Lung (tissue), 12 donors: ENCODE data around the gene CTSH. TPM values are rescaled to one million over a fixed set of nuclear protein-coding genes. Genes with fewer than 3 reads are reported as not detected.
A peak's percentile ranks its signal among the peaks of the same experiment; 100 is the strongest.

Experiments
- ATAC-seq: fragments of 200-7000 bp; cut with Tn5 transposase; one replicate; pipeline ENCODE4 v1.9.1; 2020; ENCODE audit warnings: moderate number of reproducible peaks; ENCODE audit not compliant: insufficient read depth, low FRiP score
- DNase-seq, 3 donors: peaks; one replicate each; pipeline ENCODE4 v3.0.0-alpha.2; 2013 to 2017
- H3K27ac ChIP-seq, 2 donors: one replicate each; pipeline ENCODE4 v1.5.1; 2013; ENCODE audit warnings: mild to moderate bottlenecking in 2 of 2, moderate library complexity in 2 of 2, control low read depth in 1 of 2, inconsistent platforms in 1 of 2, low read depth in 1 of 2, low read length in 1 of 2
- H3K27me3 ChIP-seq, 3 donors: one replicate each; pipeline ENCODE4 v1.5.1; 2013; ENCODE audit warnings: low read length in 2 of 3; ENCODE audit not compliant: control insufficient read depth in 3 of 3, insufficient read depth in 3 of 3
- H3K36me3 ChIP-seq, 4 donors: one replicate each; pipeline ENCODE4 v1.5.1; 2013; ENCODE audit warnings: low read length in 4 of 4, mild to moderate bottlenecking in 1 of 4, moderate library complexity in 1 of 4; ENCODE audit not compliant: control insufficient read depth in 4 of 4, insufficient read depth in 4 of 4
- H3K4me1 ChIP-seq, 5 donors: one replicate each; pipeline ENCODE4 v1.5.1; 2013; ENCODE audit warnings: low read length in 5 of 5, mild to moderate bottlenecking in 2 of 5, moderate library complexity in 1 of 5; ENCODE audit not compliant: control insufficient read depth in 5 of 5, insufficient read depth in 5 of 5
- H3K4me3 ChIP-seq: one replicate; pipeline ENCODE4 v1.5.1; 2013; ENCODE audit warnings: mild to moderate bottlenecking, control low read depth, moderate library complexity
- H3K9ac ChIP-seq, 2 donors: one replicate each; pipeline ENCODE4 v1.5.1; 2013; ENCODE audit warnings: low read length in 2 of 2, control low read depth in 1 of 2; ENCODE audit not compliant: insufficient read depth in 1 of 2
- H3K9me3 ChIP-seq, 4 donors: one replicate each; pipeline ENCODE4 v1.5.1; 2013; ENCODE audit warnings: low read length in 3 of 4, mild to moderate bottlenecking in 1 of 4, moderate library complexity in 1 of 4; ENCODE audit not compliant: control insufficient read depth in 4 of 4, insufficient read depth in 3 of 4
- CTCF ChIP-seq: IDR thresholded peaks from 2 replicates; pipeline ENCODE4 v1.5.1; 2012; ENCODE audit warnings: mild to moderate bottlenecking; ENCODE audit errors: control extremely low read depth, extremely low read depth
- WGBS, 2 donors: extraction: QIAGEN DNeasy Blood & Tissue Kit; methylation state at CpG; one replicate each; pipeline ENCODE4 v1.1.7; 2013; 5-methylcytosine and 5-hydroxymethylcytosine counted together
- polyA plus RNA-seq, 2 donors: library from polyadenylated mRNA; stranded (reverse); fragments of 200-250 nt; gene quantifications; one replicate each; pipeline ENCODE4 v1.2.1, GENCODE V29; 2013
- total RNA-seq, 2 donors: library from RNA; depleted of rRNA in 1 of 2; stranded (reverse); fragments of >200 nt in 1 of 2; gene quantifications; one replicate each; pipeline ENCODE4 v1.2.1, GENCODE V29; 2014 to 2021
- donor health status: control.
- donor health status: control.
- donor health status: Bipolar disorder and iron deficiency.
- donor health status: healthy.
- donor health status: DM: yes; HTN: yes; CAD: no.

Gene CTSH
- total and polyA plus RNA-seq, 4 donors, result 821 to 1,902 (median 1,209) TPM

DNA sequence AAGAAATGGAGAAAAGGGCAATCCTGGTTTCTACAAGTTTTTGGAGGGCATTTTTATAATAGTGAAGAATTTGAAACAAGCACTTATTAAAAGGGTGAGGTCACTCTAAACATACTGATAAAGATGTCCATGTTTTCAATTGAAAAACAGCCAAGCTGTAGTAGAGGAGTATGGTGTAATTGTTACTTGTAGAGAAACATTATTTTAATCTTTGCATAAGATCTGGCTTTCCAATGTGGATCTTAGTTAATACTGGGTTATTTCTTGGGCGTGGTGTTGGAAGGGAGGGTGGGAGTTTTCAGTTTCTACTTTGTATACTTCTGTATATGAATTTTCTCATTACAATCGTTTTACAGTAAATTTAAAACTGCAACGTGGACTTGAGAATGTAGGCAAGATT lies 49.4 kb downstream of the CTSH start:
- Histone ChIP-seq H3K27me3 (no peaks in the 10 kb centered on the region), H3K4me3 (no peak overlapping the region), H3K9ac (no peak overlapping the region), H3K36me3 (peaks cover 16 to 72% (median 44%) of the 10 kb centered on the region in 4 donors), H3K4me1 (no peaks in the 10 kb centered on the region), H3K27ac (no peak overlapping the region), H3K9me3 (no peaks in the 10 kb centered on the region)
- ATAC-seq (no peak), DNase-seq (no peak)
- 78 to 84% methylated on average over 3 of the region's 3 CpGs for WGBS, 2 donors
- no peak for TF ChIP-seq CTCF

- ATAC-seq, result no peak
Observed at GRCh38 chr15:78893538-78893937, 51.3 kb downstream of the CTSH start.

DNA sequence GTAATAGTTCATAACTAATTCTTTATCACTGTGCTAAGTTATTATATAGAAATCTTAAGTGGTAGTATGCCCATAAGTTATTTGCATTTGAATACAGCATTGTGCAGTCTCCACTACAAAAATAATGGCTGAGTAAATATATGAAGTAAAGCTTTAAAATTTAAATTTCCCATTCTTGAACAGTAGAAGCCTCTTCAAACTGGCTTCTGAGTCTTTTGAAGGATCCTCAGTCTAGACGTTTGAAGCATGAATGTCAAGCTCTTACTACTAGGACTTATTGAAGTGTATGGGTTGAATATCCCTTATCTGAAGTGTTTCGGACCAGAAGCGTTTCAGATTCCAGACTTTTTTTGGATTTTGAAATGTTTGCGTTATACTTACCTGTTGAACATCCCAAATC lies 55.8 kb downstream of the CTSH start:
- H3K4me3 ChIP-seq, result no peak overlapping the region
- DNase-seq (peak in 1 of 3 donors; percentile 15), ATAC-seq (no peak)
- no peak for TF ChIP-seq CTCF
- H3K9me3 ChIP-seq, result no peaks in the 10 kb centered on the region
- H3K27ac ChIP-seq, result no peak overlapping the region
- WGBS, 2 donors, result 68 to 77% methylated on average over 4 of the region's 4 CpGs
- peaks cover 0 to 4% (median 0%) of the 10 kb centered on the region in 5 donors for H3K4me1 ChIP-seq
- H3K9ac ChIP-seq, result no peak overlapping the region
- H3K27me3 ChIP-seq, result no peaks in the 10 kb centered on the region
- peaks cover 16 to 69% (median 38%) of the 10 kb centered on the region in 4 donors for H3K36me3 ChIP-seq

More at GRCh38 chr15:78893538-78893937, 51.3 kb downstream of the CTSH start:
- no peaks in the 10 kb centered on the region for H3K9me3 ChIP-seq
- no peak overlapping the region for H3K27ac ChIP-seq
- no peaks in the 10 kb centered on the region for H3K27me3 ChIP-seq
- H3K4me1 ChIP-seq, result no peaks in the 10 kb centered on the region
- 76 to 82% methylated on average over 2 of the region's 2 CpGs for WGBS, 2 donors
- H3K9ac ChIP-seq, result no peak overlapping the region
- peaks cover 17 to 70% (median 38%) of the 10 kb centered on the region in 4 donors for H3K36me3 ChIP-seq
- no peak for DNase-seq
- TF ChIP-seq CTCF, result no peak
- H3K4me3 ChIP-seq, result no peak overlapping the region

DNA sequence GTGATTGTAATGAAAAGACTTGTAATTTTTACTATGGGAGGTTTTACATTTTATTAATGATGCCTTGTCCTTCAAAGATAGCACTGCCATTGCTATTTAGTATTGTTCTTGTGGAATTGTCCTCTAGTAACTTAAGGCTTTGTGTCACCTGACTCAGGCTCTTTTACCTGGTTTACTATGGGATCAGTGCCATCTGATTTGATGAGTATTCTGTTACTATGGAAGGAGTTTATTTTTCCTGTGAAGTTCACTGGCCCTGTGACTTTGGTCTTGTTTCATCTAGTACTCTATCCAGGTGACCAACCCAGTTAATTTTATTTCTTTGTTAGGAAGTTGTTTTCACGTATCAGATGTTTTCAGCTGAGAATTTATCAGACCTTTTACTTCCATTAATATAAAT lies 63.2 kb downstream of the CTSH start:
- 86 to 89% methylated on average over 1 of the region's 1 CpG for WGBS, 2 donors
- no peak overlapping the region for H3K27ac ChIP-seq
- no peak for DNase-seq
- peaks cover 5 to 33% (median 10%) of the 10 kb centered on the region in 4 donors for H3K36me3 ChIP-seq
- H3K9ac ChIP-seq, result no peak overlapping the region
- H3K9me3 ChIP-seq, result no peaks in the 10 kb centered on the region
- H3K4me3 ChIP-seq, result no peak overlapping the region
- TF ChIP-seq CTCF, result no peak
- no peak for ATAC-seq
- peaks cover 6 to 26% (median 15%) of the 10 kb centered on the region in 5 donors for H3K4me1 ChIP-seq
- no peaks in the 10 kb centered on the region for H3K27me3 ChIP-seq
